GM10248 (cell line): Measurements from ENCODE around the gene ADAP1.
"Not testable (repeated sequence)": the region's sequence is repeated elsewhere in the genome, so short reads cannot be mapped to it uniquely, and the experiment has no call there.

ENCODE experiments used
- CTCF ChIA-PET: fragments of 300-600 bp; sonication (Branson Sonifier 250); formaldehyde crosslinking; extraction: SDS; loops from one replicate; lab custom pipeline; 2021; ENCODE audit warnings: antibody characterized with exemption; lab: Yijun Ruan, JAX
- POLR2A ChIA-PET: fragments of 350-650 bp; sonication (Branson Sonifier 250); formaldehyde crosslinking; extraction: SDS; loops from one replicate; lab custom pipeline; 2020; ENCODE audit warnings: antibody characterized with exemption; lab: Yijun Ruan, JAX
- DNase-seq: peaks from one replicate; pipeline ENCODE4 v3.0.0; 2012; ENCODE audit errors: extremely low spot score
- CTCF ChIP-seq: IDR thresholded peaks from 2 replicates; pipeline ENCODE4 v1.5.1; 2012; ENCODE audit warnings: mild to moderate bottlenecking, low read depth; ENCODE audit errors: extremely low read depth, missing control alignments, control extremely low read depth

The ADAP1 gene

GRCh38 chr7:946256-946996, 8.1 kb downstream of the ADAP1 start:
- TF ChIP-seq CTCF, result no peak
- CTCF ChIA-PET, result no interaction called here
- POLR2A ChIA-PET, result no interaction called here
- no peak for DNase-seq

GRCh38 chr7:945556-946255, 8.8 kb downstream of the ADAP1 start:
- DNase-seq, result no peak
- CTCF ChIA-PET, result no interaction called here
- POLR2A ChIA-PET, result no interaction called here
- no peak for TF ChIP-seq CTCF

- CTCF ChIA-PET, result no interaction called here
- no peak for TF ChIP-seq CTCF
- POLR2A ChIA-PET, result no interaction called here
- no peak for DNase-seq
These were observed 9.3 kb downstream of the ADAP1 start for GRCh38 chr7:945147-945555.

- POLR2A ChIA-PET, result no interaction called here
- CTCF ChIA-PET, result no interaction called here
These were observed 9.7 kb downstream of the ADAP1 start for GRCh38 chr7:944744-945143.

GRCh38 chr7:943793-944192, 10.7 kb downstream of the ADAP1 start:
- POLR2A ChIA-PET, DNase-seq, CTCF ChIA-PET: not testable (repeated sequence)

More at GRCh38 chr7:944744-945143, 9.7 kb downstream of the ADAP1 start:
- DNase-seq, result no peak
- TF ChIP-seq CTCF, result no peak

- POLR2A ChIA-PET, result no interaction called here
- CTCF ChIA-PET, result interaction anchor here (1.2 to 1.3 kb wide), 2 partner anchors 13 to 33 kb away, joined by 3 read pairs; partner anchors contain the start of gene ADAP1
- TF ChIP-seq CTCF, result no peak
- DNase-seq, result no peak
These were observed 13.7 kb downstream of the ADAP1 start for GRCh38 chr7:940599-941408.
